Left hindlimb (tissue), 1 donor: Measurements from ENCODE around the gene CAPRIN1.

Source experiments
- DNase-seq: peaks from one replicate; pipeline ENCODE4 v3.0.0-alpha.2; 2018

The CAPRIN1 gene

GRCh38 chr11:34051349-34052035, at the start of gene CAPRIN1:
TSS of gene CAPRIN1 (plus strand) at chr11:34051731. CDS start at chr11:34052421, 690 bp downstream.
- DNase-seq = peak; percentile 90

- DNase-seq = no peak
Observed at GRCh38 chr11:34002420-34002819, 49.1 kb upstream of the CAPRIN1 start.

GRCh38 chr11:34004236-34004635, 47.3 kb upstream of the CAPRIN1 start:
- DNase-seq = no peak

GRCh38 chr11:34006876-34007275, 44.7 kb upstream of the CAPRIN1 start:
- DNase-seq = no peak

- no peak for DNase-seq
Observed at GRCh38 chr11:34012734-34013133, 38.8 kb upstream of the CAPRIN1 start.

GRCh38 chr11:34013898-34014571, 37.5 kb upstream of the CAPRIN1 start:
- DNase-seq = no peak

GRCh38 chr11:34021977-34022735, 29.4 kb upstream of the CAPRIN1 start:
- DNase-seq = no peak

GRCh38 chr11:34026432-34026831, 25.1 kb upstream of the CAPRIN1 start:
- DNase-seq = no peak

- no peak for DNase-seq
Observed at GRCh38 chr11:34027516-34028408, 23.8 kb upstream of the CAPRIN1 start.

- no peak for DNase-seq
Observed at GRCh38 chr11:34028425-34028824, 23.1 kb upstream of the CAPRIN1 start.

- no peak for DNase-seq
Observed at GRCh38 chr11:34029176-34029575, 22.4 kb upstream of the CAPRIN1 start.

GRCh38 chr11:34030382-34030781, 21.1 kb upstream of the CAPRIN1 start:
- no peak for DNase-seq

- no peak for DNase-seq
Observed at GRCh38 chr11:34033399-34033798, 18.1 kb upstream of the CAPRIN1 start.

- no peak for DNase-seq
Observed at GRCh38 chr11:34034053-34034452, 17.5 kb upstream of the CAPRIN1 start.

GRCh38 chr11:34036456-34036855, 15.1 kb upstream of the CAPRIN1 start:
- DNase-seq = no peak

- DNase-seq = no peak
Observed at GRCh38 chr11:34037016-34037415, 14.5 kb upstream of the CAPRIN1 start.

GRCh38 chr11:34040571-34040970, 11.0 kb upstream of the CAPRIN1 start:
- no peak for DNase-seq

GRCh38 chr11:34044664-34045485, 6.7 kb upstream of the CAPRIN1 start:
- DNase-seq = no peak

- no peak for DNase-seq
Observed at GRCh38 chr11:34049028-34049427, 2.5 kb upstream of the CAPRIN1 start.

- DNase-seq = no peak
Observed at GRCh38 chr11:34050581-34051348, 766 bp upstream of the CAPRIN1 start.

GRCh38 chr11:34052036-34052607, 591 bp downstream of the CAPRIN1 start:
- peak; percentile 95 for DNase-seq
